Right cardiac atrium (tissue), 5 donors: ENCODE measurements around the gene NUTM2G. TPM values are rescaled to one million over a fixed set of nuclear protein-coding genes. Genes with fewer than 3 reads are reported as not detected.
A peak's percentile ranks its signal among the peaks of the same experiment; 100 is the strongest.
"Not testable (repeated sequence)": the region's sequence is repeated elsewhere in the genome, so short reads cannot be mapped to it uniquely, and the experiment has no call there.

ENCODE experiments used
- ATAC-seq, 2 donors: fragments of 200-7000 bp; cut with Tn5 transposase; one replicate each; pipeline versions ENCODE4 v1.8.0 to v1.9.1; 2020; ENCODE audit warnings: moderate library complexity in 2 of 2, mild to moderate bottlenecking in 1 of 2
- DNase-seq, 3 donors: peaks; one replicate each; pipeline ENCODE4 v3.0.0-alpha.2; 2020
- H3K27ac ChIP-seq: one replicate; pipeline ENCODE4 v1.5.1; 2013; ENCODE audit warnings: mild to moderate bottlenecking, low read length, control low read depth, moderate library complexity
- H3K27me3 ChIP-seq: one replicate; pipeline ENCODE4 v1.6.1; 2013; ENCODE audit not compliant: control insufficient read depth, insufficient read depth
- H3K4me1 ChIP-seq: one replicate; pipeline ENCODE4 v1.6.1; 2013; ENCODE audit warnings: low read length; ENCODE audit not compliant: control insufficient read depth, insufficient read depth
- H3K4me3 ChIP-seq: one replicate; pipeline ENCODE4 v1.5.1; 2013; ENCODE audit warnings: low read length, control low read depth
- H3K9me3 ChIP-seq: one replicate; pipeline ENCODE4 v1.6.1; 2013; ENCODE audit warnings: low read length; ENCODE audit not compliant: control insufficient read depth
- WGBS: extraction: QIAGEN DNeasy Blood & Tissue Kit; methylation state at CpG from one replicate; pipeline ENCODE4 v1.1.7; 2013; 5-methylcytosine and 5-hydroxymethylcytosine counted together
- intact Hi-C, 4 donors: fragments of 100-400 bp; cut with DNase I; formaldehyde crosslinking; loops; one replicate each; pipeline versions ENCODE4 v1.11.0 to v1.14.0; 2022 to 2023
- polyA plus RNA-seq: library from polyadenylated mRNA; stranded (reverse); fragments of 200-250 nt; gene quantifications from one replicate; pipeline ENCODE4 v1.2.3, GENCODE V29; 2013
- total RNA-seq, 4 donors: library from RNA; stranded (reverse); fragmentation: NEBNext Ultra II Directional; extraction: Animal tissue kit (Norgen Biotek cat#: 25700); gene quantifications; one replicate each; pipeline ENCODE4 v1.2.1, GENCODE V29; 2021
- donor health status: healthy with polysubstance abuse.
- donor health status: DM: no; HTN: yes; CAD: no.
- donor health status: DM: no; HTN: no; CAD: no.
- donor health status: DM: no; HTN: yes; CAD: no; lungs with severe emphysema.
- donor health status: DM: yes; HTN: yes; CAD: no.

NUTM2G gene
- total and polyA plus RNA-seq, 5 donors, result 0.02 TPM; not detected in 4

- ATAC-seq, intact Hi-C loops: not testable (repeated sequence)
- 75% methylated on average over 6 of the region's 6 CpGs for WGBS
These were observed 10.1 kb upstream of the NUTM2G start for GRCh38 chr9:96918550-96918949.

DNA sequence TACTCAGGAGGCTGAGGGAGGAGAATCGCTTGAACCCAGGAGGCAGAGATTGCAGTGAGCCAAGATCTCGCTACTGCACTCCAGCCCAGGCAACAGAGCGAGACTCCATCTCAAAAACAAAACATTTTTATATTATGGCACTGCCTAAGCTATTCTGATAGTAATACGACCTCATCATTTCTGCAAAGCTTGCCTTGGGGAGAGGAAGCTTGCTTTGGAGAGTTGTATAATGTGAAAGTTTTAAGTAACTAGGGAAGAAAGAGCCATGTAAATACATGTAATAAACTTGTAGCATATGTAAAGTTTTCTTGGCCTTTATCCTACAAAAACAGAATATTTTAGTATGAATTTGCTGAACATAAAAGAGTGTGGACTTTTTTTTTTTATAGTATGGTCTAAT is 7.8 kb upstream of the NUTM2G start:
- ATAC-seq, DNase-seq, H3K27me3 ChIP-seq, H3K9me3 ChIP-seq, H3K4me1 ChIP-seq, intact Hi-C loops, H3K4me3 ChIP-seq, H3K27ac ChIP-seq: not testable (repeated sequence)
- 97% methylated on average over 4 of the region's 4 CpGs for WGBS

More at GRCh38 chr9:96918550-96918949, 10.1 kb upstream of the NUTM2G start:
- H3K9me3 ChIP-seq, H3K27me3 ChIP-seq, DNase-seq, H3K4me3 ChIP-seq, H3K4me1 ChIP-seq, H3K27ac ChIP-seq: not testable (repeated sequence)

- 86% methylated on average over 5 of the region's 5 CpGs for WGBS
- DNase-seq, H3K27me3 ChIP-seq, ATAC-seq, H3K4me1 ChIP-seq, H3K4me3 ChIP-seq, H3K9me3 ChIP-seq, H3K27ac ChIP-seq, intact Hi-C loops: not testable (repeated sequence)
These were observed 3.1 kb upstream of the NUTM2G start for GRCh38 chr9:96925587-96925986.

DNA sequence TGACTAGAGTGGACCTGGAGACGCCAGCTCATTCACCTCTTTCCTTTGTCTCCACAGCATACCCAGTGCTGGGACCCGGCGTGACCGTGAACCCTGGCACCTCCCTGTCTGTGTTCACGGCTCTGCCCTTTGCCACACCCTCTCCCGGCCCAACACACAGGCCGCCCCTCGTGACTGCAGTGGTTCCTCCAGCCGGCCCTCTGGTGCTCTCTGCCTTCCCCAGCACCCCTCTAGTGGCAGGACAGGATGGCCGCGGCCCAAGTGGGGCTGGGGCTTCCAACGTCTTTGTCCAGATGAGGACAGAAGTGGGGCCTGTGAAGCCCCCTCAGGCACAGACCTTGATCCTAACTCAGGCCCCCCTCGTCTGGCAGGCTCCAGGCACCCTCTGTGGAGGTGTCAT is 3.0 kb downstream of the NUTM2G start:
- H3K4me1 ChIP-seq, intact Hi-C loops, H3K27me3 ChIP-seq, H3K9me3 ChIP-seq, ATAC-seq, H3K4me3 ChIP-seq, H3K27ac ChIP-seq: not testable (repeated sequence)
- WGBS, result 71% methylated on average over 12 of the region's 13 CpGs
- peak in 1 of 3 donors; percentile 37 for DNase-seq

DNA sequence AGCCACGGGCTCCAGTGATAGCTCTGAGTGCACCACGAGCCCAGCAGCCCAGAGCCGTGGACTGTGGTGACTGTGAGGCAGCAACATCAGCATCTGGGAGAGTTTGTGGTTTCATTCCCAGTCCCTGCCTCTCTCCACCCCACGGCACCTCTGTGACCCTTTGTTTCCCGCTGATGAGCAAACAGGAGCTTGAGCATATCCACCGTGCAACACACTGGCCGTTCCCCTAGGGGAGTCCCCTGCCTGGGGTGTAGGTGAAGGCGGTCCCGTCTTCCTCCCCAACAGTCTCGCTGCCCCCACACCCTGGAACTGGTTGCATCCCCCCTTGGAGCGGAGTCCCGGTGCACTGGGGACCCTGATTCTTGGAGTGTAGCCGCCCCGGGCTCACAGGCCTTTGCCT is 5.5 kb downstream of the NUTM2G start:
- H3K9me3 ChIP-seq, H3K27ac ChIP-seq, ATAC-seq, intact Hi-C loops, H3K27me3 ChIP-seq, H3K4me3 ChIP-seq, H3K4me1 ChIP-seq, DNase-seq: not testable (repeated sequence)
- WGBS, result 83% methylated on average over 8 of the region's 14 CpGs

GRCh38 chr9:96934706-96935105 is 6.1 kb downstream of the NUTM2G start:
- WGBS, result 51% methylated on average over 4 of the region's 5 CpGs

GRCh38 chr9:96935401-96935800 is 6.8 kb downstream of the NUTM2G start:
- 88% methylated on average over 15 of the region's 15 CpGs for WGBS
- H3K4me1 ChIP-seq, result not testable (repeated sequence)

More at GRCh38 chr9:96934706-96935105, 6.1 kb downstream of the NUTM2G start:
- H3K4me1 ChIP-seq, H3K27me3 ChIP-seq, intact Hi-C loops, H3K9me3 ChIP-seq, H3K27ac ChIP-seq, DNase-seq, H3K4me3 ChIP-seq: not testable (repeated sequence)
- ATAC-seq, result peak in 1 of 2 donors; percentile 35

DNA sequence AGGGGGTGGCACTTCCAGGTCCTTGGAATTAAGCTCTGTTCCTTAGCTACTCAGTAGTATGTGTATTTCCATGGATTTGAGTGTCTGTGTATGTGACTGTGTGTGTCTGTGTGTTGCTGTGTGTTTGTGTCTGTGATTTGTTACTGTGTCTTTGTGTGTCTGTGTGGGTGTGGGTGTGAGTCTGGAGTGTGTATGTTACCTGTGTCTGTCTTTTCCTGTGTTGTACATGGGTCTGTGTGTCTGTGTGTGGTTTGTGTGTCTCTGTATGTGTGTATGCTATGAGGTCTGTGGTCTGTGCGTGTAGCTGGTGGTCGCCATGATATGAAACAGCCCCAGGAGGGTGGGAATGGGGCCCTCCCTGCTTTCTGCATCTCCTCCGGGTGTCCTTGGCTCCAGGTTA is 8.8 kb downstream of the NUTM2G start:
- 76% methylated on average over 3 of the region's 3 CpGs for WGBS
- DNase-seq, intact Hi-C loops, H3K27me3 ChIP-seq, ATAC-seq, H3K4me3 ChIP-seq, H3K9me3 ChIP-seq, H3K4me1 ChIP-seq, H3K27ac ChIP-seq: not testable (repeated sequence)

More at GRCh38 chr9:96935401-96935800, 6.8 kb downstream of the NUTM2G start:
- H3K9me3 ChIP-seq, H3K27me3 ChIP-seq, H3K4me3 ChIP-seq, intact Hi-C loops, H3K27ac ChIP-seq, ATAC-seq: not testable (repeated sequence)
- DNase-seq, result peak in 1 of 3 donors; percentile 49

- H3K4me3 ChIP-seq, H3K27me3 ChIP-seq, ATAC-seq, H3K9me3 ChIP-seq, H3K27ac ChIP-seq, DNase-seq, intact Hi-C loops, H3K4me1 ChIP-seq: not testable (repeated sequence)
- WGBS, result no CpG with 5 or more reads among the region's 10 CpGs
These were observed 10.5 kb downstream of the NUTM2G start for GRCh38 chr9:96938957-96939665.

DNA sequence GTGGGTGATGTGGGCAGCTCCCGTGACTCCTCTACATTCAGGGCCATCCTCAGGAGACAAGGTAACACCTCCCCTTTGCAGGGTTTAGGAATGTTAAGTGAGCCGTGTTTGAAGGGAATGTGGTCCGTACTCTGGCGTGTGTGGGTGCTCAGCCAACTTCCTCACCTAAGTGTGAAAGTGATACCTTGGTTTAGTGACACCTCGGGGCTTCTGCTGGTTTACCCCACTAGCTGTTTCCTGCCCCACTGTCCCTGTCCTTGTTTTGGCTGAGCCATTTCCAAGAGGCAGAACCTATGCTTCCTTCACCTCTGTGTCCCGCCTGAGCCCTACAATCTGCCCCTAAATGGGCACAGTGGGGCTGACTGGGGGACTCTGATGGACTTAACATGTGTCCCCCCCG is 12.3 kb downstream of the NUTM2G start:
- H3K9me3 ChIP-seq, H3K27me3 ChIP-seq, H3K4me3 ChIP-seq, H3K4me1 ChIP-seq, ATAC-seq, H3K27ac ChIP-seq, intact Hi-C loops, DNase-seq: not testable (repeated sequence)
- WGBS, result 61% methylated on average over 5 of the region's 7 CpGs

GRCh38 chr9:96941628-96942027 is 13.0 kb downstream of the NUTM2G start:
- WGBS, result 96% methylated on average over 2 of the region's 8 CpGs
- H3K4me3 ChIP-seq, H3K27me3 ChIP-seq, H3K9me3 ChIP-seq, intact Hi-C loops, DNase-seq, H3K27ac ChIP-seq, H3K4me1 ChIP-seq, ATAC-seq: not testable (repeated sequence)
